HG02588 (cell line): Measurements from ENCODE around the gene SYT8.

Experiments used
- ATAC-seq: cut with Tn5 transposase; IDR thresholded peaks from one replicate; pipeline ENCODE4 v1.9.1; 2021; ENCODE audit warnings: mild to moderate bottlenecking, moderate library complexity; ENCODE audit not compliant: unreplicated experiment

The SYT8 gene

GRCh38 chr11:1817000-1817399 is 17.8 kb upstream of the SYT8 start:
- no peak for ATAC-seq

GRCh38 chr11:1817511-1817910 is 17.3 kb upstream of the SYT8 start:
- ATAC-seq, result no peak

GRCh38 chr11:1819074-1819473 is 15.7 kb upstream of the SYT8 start:
- no peak for ATAC-seq

GRCh38 chr11:1820463-1821325 is 14.1 kb upstream of the SYT8 start:
- no peak for ATAC-seq

DNA sequence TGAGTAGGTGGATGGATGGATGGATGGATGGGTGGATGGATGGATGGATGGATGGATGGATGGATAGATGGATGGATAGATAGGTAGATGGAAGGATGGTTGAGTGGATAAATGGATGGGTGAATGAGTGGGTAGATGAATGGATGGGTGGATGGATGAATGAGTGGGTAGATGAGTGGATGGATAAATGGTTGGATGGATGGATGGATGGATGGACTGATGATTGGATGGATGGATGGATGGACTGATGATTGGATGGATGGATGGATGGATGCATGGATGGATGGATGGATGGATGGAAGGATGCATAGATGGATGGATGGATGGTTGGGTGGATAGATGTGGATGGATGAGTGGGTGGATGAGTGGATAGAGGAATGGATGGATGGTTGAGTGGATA is 13.2 kb upstream of the SYT8 start:
- no peak for ATAC-seq

- no peak for ATAC-seq
These were observed 12.0 kb upstream of the SYT8 start for GRCh38 chr11:1822648-1823375.

DNA sequence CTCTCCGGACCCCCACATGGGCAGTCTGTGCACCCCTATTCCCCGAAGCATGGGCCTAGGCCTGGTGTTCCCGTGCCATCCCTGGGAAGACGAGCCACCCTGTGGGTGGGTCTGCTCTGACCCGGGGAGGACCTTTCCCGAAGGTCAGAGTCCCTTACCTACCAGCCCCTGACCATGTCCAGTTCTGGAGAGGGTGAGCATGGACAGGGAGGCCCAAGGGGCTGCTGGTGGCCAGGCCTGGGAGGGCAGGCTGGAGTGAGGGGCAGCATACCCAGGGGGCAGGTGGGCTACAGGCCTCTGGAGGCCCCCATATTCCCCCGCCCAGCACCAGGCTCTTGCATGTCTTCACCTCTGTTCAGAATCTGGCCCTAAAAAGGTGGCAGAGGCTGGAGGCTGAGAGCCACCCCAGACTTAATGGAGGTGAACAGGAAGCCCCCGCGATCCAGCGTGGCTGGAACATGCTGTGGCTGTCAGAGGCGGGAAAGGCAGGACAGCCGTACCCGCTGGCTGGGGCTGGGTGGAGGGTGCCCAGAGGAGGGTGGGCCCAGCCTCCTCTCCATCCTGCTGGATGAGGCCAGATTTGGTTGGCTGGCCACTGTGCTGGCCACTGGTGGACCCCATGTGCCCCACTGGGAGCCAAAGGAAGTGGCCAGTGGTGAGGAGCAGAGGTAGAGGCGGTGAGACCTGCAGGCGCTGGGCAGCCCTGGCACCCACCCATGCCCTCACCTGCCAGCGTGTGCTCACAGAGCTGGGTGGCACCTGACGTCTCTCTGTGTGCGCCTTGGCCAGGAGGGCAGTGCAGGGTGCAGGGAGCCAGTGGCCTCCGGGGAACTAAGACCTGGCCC is 11.2 kb upstream of the SYT8 start:
- no peak for ATAC-seq

DNA sequence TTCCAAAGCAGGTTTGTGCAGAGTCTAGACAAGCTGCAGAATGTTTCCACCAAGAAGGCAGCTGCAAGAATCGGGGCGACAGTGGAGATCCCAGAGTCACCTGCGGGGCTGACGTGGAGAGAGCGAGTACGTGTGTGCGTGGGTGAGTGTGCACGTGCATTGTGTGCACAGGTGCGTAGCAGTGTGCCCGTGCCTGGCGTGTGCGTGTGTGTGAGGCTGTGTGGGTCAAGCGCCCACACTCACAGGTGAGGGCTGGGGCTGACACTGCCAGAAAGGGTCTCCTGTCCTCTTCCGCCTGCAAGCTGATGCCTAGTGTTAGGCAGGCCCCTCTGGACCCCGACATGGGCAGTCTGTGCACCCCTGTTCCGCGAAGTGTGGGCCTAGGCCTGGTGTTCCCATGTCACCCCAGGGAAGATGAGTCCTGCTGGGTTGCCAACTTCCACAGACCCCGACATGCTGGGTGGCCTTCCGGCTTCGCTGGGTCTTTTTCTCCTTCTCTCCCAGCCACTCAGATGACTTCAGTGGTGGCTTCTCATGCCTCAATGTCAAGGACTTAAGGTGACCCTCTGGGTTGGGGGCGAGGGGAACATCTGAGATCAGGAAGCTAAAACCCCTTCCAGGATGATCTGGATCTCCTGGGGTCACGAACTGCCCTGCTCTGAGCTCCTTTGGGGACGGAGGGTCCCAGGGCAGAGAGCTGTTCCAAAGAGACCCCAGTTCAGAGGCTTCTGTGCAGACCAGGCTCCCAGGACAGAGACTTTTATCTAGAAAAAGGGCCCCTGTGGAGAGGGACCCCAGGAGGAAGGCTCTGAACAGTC is 10.4 kb upstream of the SYT8 start:
- no peak for ATAC-seq

- no peak for ATAC-seq
These were observed 9.6 kb upstream of the SYT8 start for GRCh38 chr11:1825039-1825740.

DNA sequence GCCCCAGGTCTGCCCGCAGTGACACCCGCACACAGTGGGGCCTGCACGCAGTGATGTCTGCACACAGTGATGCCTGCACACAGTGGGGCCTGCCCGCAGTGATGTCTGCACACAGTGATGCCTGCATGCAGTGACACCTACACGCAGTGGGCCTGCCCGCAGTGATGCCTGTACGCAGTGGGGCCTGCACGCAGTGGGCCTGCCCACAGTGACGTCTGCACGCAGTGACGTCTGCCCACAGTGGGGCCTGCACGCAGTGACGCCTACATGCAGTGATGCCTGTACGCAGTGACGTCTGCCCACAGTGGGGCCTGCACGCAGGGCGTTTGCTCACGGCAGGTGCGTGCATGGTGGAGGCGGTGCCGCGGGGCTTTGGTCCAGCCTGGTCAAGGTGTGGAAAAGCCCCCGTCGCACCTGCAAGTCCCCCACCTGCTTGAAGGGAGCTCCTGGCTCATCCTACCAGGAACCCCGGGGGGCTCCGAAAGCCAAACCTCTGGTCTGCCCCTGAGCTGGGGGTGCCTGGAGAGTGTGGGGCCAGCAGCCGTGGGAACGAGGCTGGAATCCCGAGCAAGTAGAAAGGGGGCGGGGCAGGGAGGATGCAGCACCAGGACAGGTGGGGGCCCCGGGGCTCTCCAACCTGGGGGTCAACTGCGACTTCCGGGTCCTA is 8.9 kb upstream of the SYT8 start:
- ATAC-seq, result no peak

DNA sequence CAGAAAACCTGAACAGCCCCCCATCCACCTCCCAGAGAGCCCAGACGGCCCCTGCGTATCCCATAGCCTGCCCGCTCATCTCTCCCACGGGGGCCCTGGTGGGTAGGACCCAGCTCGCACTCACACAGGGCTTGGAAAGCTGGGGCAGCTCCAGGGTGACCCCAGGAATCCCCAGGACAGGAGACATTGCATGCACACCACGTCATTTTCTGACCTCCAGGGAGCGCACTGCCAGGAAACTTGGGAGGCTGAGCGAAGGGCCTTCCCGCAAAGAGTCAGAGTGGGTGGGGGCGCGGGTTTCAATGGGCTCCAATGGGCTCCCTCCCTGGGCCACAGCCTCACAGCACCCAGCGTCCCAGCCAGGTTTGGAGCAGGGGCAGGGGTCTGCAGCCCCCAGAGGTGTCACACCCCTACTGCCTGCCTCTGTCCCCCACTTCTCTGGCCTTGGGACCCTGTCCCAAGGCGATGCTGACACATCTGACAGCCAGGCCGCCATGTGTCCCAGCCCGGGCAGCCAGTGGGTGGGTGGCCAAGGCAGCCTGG is 8.2 kb upstream of the SYT8 start:
- no peak for ATAC-seq

DNA sequence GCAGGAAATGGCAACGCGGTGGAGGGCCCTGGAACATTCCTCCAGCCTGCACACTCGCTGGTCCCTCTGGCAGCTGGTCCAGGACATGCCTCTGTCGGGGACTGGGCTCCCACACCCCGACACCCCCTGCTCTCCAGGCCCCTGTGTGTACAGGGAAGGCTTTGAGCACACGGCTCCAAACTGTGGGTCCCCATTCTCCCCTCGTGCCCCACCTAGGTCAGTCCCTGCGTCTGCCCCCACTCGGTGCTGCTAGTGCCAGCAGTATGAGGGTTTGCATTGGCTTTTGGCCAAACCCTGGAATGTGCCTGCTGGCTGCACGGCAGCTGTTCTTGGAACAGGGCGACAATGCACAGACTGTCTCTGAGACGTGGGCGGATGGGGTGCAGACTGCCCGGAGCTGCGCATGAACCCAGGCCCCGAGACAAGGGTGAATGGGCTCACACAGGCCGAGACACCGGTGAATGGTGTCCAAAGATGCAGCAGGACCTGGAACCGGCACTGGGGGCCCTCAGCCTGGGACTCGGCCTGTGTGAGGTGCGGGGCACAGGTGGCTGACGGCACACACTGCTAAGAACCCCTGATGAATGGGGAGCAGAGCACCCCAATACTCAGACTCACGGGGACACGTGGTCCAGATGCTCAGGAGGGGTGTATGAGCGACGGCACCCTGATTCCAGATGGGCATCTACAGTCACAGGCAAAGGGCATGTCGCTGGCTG is 7.5 kb upstream of the SYT8 start:
- no peak for ATAC-seq

GRCh38 chr11:1827931-1828330 is 6.9 kb upstream of the SYT8 start:
- ATAC-seq, result no peak

GRCh38 chr11:1828542-1828941 is 6.2 kb upstream of the SYT8 start:
- no peak for ATAC-seq

- no peak for ATAC-seq
These were observed 5.6 kb upstream of the SYT8 start for GRCh38 chr11:1829039-1829820.

DNA sequence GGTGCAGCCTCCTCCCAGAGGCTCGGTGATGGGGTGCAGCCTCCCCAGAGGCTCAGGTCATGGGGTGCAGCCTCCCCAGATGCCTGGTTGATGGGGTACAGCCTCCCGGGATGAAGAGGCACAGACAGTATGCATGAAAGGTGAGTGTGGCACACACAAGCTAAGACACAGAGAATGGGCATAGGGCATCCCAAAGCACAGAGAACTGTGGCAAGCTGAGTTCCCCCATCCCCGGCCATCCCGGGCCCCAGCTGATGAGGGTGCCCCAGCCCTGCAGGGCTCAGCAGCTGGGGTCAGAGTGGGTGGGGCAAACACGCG is 4.8 kb upstream of the SYT8 start:
- no peak for ATAC-seq

GRCh38 chr11:1830322-1831223 is 4.2 kb upstream of the SYT8 start:
- no peak for ATAC-seq
